H1 (cell line): ENCODE data around the gene SLC6A19. TPM values are rescaled to one million over a fixed set of nuclear protein-coding genes. Genes with fewer than 3 reads are reported as not detected.

Source experiments
- CTCF ChIA-PET: fragments of 300-600 bp; sonication (Branson Sonifier 250); formaldehyde crosslinking; loops from one replicate; lab custom pipeline; 2021; ENCODE audit not compliant: partially characterized antibody; lab: Charles Lee
- POLR2A ChIA-PET: fragments of 300-600 bp; sonication (Branson Sonifier 250); formaldehyde crosslinking; loops from one replicate; lab custom pipeline; 2021; ENCODE audit warnings: inconsistent platforms; ENCODE audit not compliant: partially characterized antibody; lab: Charles Lee
- DNase-seq, 2 experiments: peaks; one replicate each; pipeline versions ENCODE4 v3.0.0 to v3.0.0-alpha.2; 2010 to 2022; ENCODE audit warnings: low spot score in 2 of 2, low read depth in 1 of 2, mixed read lengths in 1 of 2
- FAIRE-seq: peaks from 2 replicates; lab custom pipeline; 2011; peaks lifted over from hg19 to GRCh38; lab: Jason Lieb, UNC
- H2AFZ ChIP-seq: 2 replicates; pipeline ENCODE4 v1.8.1; 2012; ENCODE audit warnings: low read length, inconsistent platforms
- H2AK5ac ChIP-seq: 2 replicates; pipeline ENCODE4 v1.6.1; 2013; ENCODE audit warnings: low read depth, low read length
- H2BK120ac ChIP-seq: replicated peaks from 2 replicates; pipeline ENCODE3; 2013; ENCODE audit warnings: low read depth, low read length, inconsistent platforms
- H2BK12ac ChIP-seq: 2 replicates; pipeline ENCODE4 v1.6.1; 2013; ENCODE audit warnings: low read depth, low read length
- H2BK15ac ChIP-seq: 2 replicates; pipeline ENCODE4 v1.6.1; 2013; ENCODE audit warnings: low read length
- H2BK20ac ChIP-seq: 2 replicates; pipeline ENCODE4 v1.6.1; 2013; ENCODE audit warnings: low read length
- H2BK5ac ChIP-seq: 2 replicates; pipeline ENCODE4 v1.6.1; 2013; ENCODE audit warnings: low read depth, low read length
- H3K14ac ChIP-seq: 2 replicates; pipeline ENCODE4 v1.6.1; 2013; ENCODE audit warnings: inconsistent platforms; ENCODE audit not compliant: insufficient read length
- H3K18ac ChIP-seq: 2 replicates; pipeline ENCODE4 v1.6.1; 2013; ENCODE audit warnings: low read length; ENCODE audit errors: extremely low read depth
- H3K23ac ChIP-seq: 2 replicates; pipeline ENCODE4 v1.6.1; 2013; ENCODE audit warnings: inconsistent platforms; ENCODE audit not compliant: insufficient read length
- H3K23me2 ChIP-seq: 2 replicates; pipeline ENCODE4 v1.6.1; 2013; ENCODE audit warnings: low read depth, low read length
- H3K27ac ChIP-seq: 2 replicates; pipeline ENCODE4 v1.6.1; 2011; ENCODE audit warnings: low read depth, low read length, inconsistent platforms
- H3K27me3 ChIP-seq, 4 experiments: replicated peaks in 1 of 4; 1 replicate in 1 of 4; 2 replicates in 3 of 4; pipeline versions ENCODE4 v1.6.1 to v1.8.1; 2011 to 2013; ENCODE audit warnings: low read length in 3 of 4, mild to moderate bottlenecking in 3 of 4, inconsistent platforms in 2 of 4, mixed read lengths in 2 of 4, moderate library complexity in 1 of 4; ENCODE audit not compliant: control insufficient read depth in 3 of 4, insufficient read depth in 3 of 4; ENCODE audit errors: extremely low read depth in 1 of 4
- H3K36me3 ChIP-seq, 4 experiments: 2 replicates each; pipeline versions ENCODE4 v1.6.1 to v1.8.1; 2011 to 2013; ENCODE audit warnings: mild to moderate bottlenecking in 4 of 4, low read length in 3 of 4, moderate library complexity in 2 of 4, control low read depth in 1 of 4, inconsistent platforms in 1 of 4; ENCODE audit not compliant: insufficient read depth in 4 of 4, control insufficient read depth in 2 of 4
- H3K4ac ChIP-seq: replicated peaks from 2 replicates; pipeline ENCODE3; 2013; ENCODE audit warnings: low read length, low read depth, mixed read lengths, inconsistent platforms; ENCODE audit not compliant: insufficient read length
- H3K4me1 ChIP-seq, 4 experiments: replicated peaks in 1 of 4; 1 replicate in 1 of 4; 2 replicates in 3 of 4; pipeline versions ENCODE4 v1.6.1 to v1.8.1; 2011 to 2013; ENCODE audit warnings: low read length in 3 of 4, inconsistent platforms in 2 of 4, mixed read lengths in 1 of 4; ENCODE audit not compliant: insufficient read depth in 4 of 4, control insufficient read depth in 3 of 4
- H3K4me2 ChIP-seq, 2 experiments: 2 replicates each; pipeline versions ENCODE4 v1.6.1 to v1.8.1; 2011 to 2013; ENCODE audit warnings: low read depth in 2 of 2, low read length in 2 of 2, control low read depth in 1 of 2, inconsistent platforms in 1 of 2, mild to moderate bottlenecking in 1 of 2; ENCODE audit not compliant: insufficient read depth in 1 of 2
- H3K4me3 ChIP-seq, 4 experiments: fragments of 200-600, 300-600 bp in 1 of 4; sonication (generic), shearing (Covaris generic), sonication (Bioruptor Twin) in 1 of 4; 2 replicates each; pipeline versions ENCODE4 v1.5.1 to v1.8.1; 2011 to 2016; ENCODE audit warnings: low read length in 4 of 4, low read depth in 3 of 4, control low read depth in 2 of 4, inconsistent platforms in 2 of 4, mild to moderate bottlenecking in 2 of 4, mixed read lengths in 1 of 4, moderate library complexity in 1 of 4; ENCODE audit not compliant: insufficient read depth in 2 of 4; ENCODE audit errors: extremely low read depth in 1 of 4
- H3K56ac ChIP-seq: replicated peaks from 2 replicates; pipeline ENCODE3; 2013; ENCODE audit warnings: low read depth, mild to moderate bottlenecking, mixed read lengths, low read length, inconsistent platforms; ENCODE audit not compliant: insufficient read length
- H3K79me1 ChIP-seq: 2 replicates; pipeline ENCODE4 v1.6.1; 2013; ENCODE audit warnings: low read depth, low read length, control low read depth
- H3K79me2 ChIP-seq, 2 experiments: 2 replicates each; pipeline versions ENCODE4 v1.6.1 to v1.8.1; 2012 to 2013; ENCODE audit warnings: low read length in 2 of 2, mild to moderate bottlenecking in 2 of 2, inconsistent platforms in 1 of 2; ENCODE audit not compliant: insufficient read depth in 2 of 2, control insufficient read depth in 1 of 2
- H3K9ac ChIP-seq, 4 experiments: replicated peaks in 1 of 4; 1 replicate in 1 of 4; 2 replicates in 3 of 4; pipeline versions ENCODE4 v1.6.1 to v1.8.1; 2011 to 2013; ENCODE audit warnings: low read depth in 3 of 4, low read length in 3 of 4, control low read depth in 2 of 4, mild to moderate bottlenecking in 2 of 4, moderate library complexity in 2 of 4, inconsistent platforms in 1 of 4; ENCODE audit errors: extremely low read depth in 1 of 4
- H3K9me3 ChIP-seq, 2 experiments: 2 replicates each; pipeline versions ENCODE4 v1.6.1 to v1.8.1; 2012 to 2013; ENCODE audit warnings: mild to moderate bottlenecking in 2 of 2, moderate library complexity in 2 of 2, control low read depth in 1 of 2, inconsistent platforms in 1 of 2, low read depth in 1 of 2, low read length in 1 of 2, mixed read lengths in 1 of 2; ENCODE audit not compliant: insufficient read depth in 2 of 2
- H4K20me1 ChIP-seq, 2 experiments: replicated peaks in 1 of 2; 2 replicates each; pipeline versions ENCODE3 to v1.8.1; 2011 to 2013; ENCODE audit warnings: inconsistent platforms in 2 of 2, low read length in 2 of 2, mild to moderate bottlenecking in 1 of 2; ENCODE audit not compliant: insufficient read depth in 2 of 2, control insufficient read depth in 1 of 2
- H4K5ac ChIP-seq: 2 replicates; pipeline ENCODE4 v1.6.1; 2013; ENCODE audit warnings: low read length, low read depth, mixed read lengths, inconsistent platforms; ENCODE audit not compliant: insufficient read length
- H4K8ac ChIP-seq: 2 replicates; pipeline ENCODE4 v1.8.0; 2013; ENCODE audit warnings: mild to moderate bottlenecking, moderate library complexity, low read length, inconsistent platforms; ENCODE audit not compliant: insufficient read depth; ENCODE audit errors: extremely low read depth
- H4K91ac ChIP-seq: replicated peaks from 2 replicates; pipeline ENCODE3; 2013; ENCODE audit warnings: low read length, mixed read lengths, inconsistent platforms; ENCODE audit not compliant: insufficient read length
- CBX5 ChIP-seq: fragments of 300-800, 300-1000 bp; sonication (generic); IDR thresholded peaks from 2 replicates; pipeline ENCODE4 v1.7.1; 2016; ENCODE audit warnings: antibody characterized with exemption, low read length, low read depth
- CBX8 ChIP-seq: fragments of 300-800, 300-1000 bp; sonication (generic); IDR thresholded peaks from 2 replicates; pipeline ENCODE4 v1.7.1; 2016; ENCODE audit warnings: low read depth, low read length, borderline replicate concordance
- CEBPB ChIP-seq: IDR thresholded peaks from 2 replicates; pipeline ENCODE4 v1.6.1; 2012; ENCODE audit warnings: low read depth, low read length
- TCF12 ChIP-seq: IDR thresholded peaks from 2 replicates; pipeline ENCODE4 v1.6.1; 2011; ENCODE audit warnings: low read depth, mild to moderate bottlenecking, low read length
- USF2 ChIP-seq: IDR thresholded peaks from 2 replicates; pipeline ENCODE4 v1.6.1; 2011; ENCODE audit warnings: low read length, improper control_type of control experiment
- WGBS, 2 experiments: shearing (Covaris generic) in 1 of 2; methylation state at CpG; one replicate each; pipeline versions ENCODE4 v1.1.6 to v1.1.7; 2013 to 2015; ENCODE audit warnings: low lambda C conversion rate in 2 of 2, mixed read lengths in 2 of 2, inconsistent platforms in 1 of 2, low coverage in 1 of 2, missing lambda C conversion rate in 1 of 2; ENCODE audit not compliant: insufficient replicate concordance in 2 of 2, insufficient coverage in 1 of 2, insufficient read length in 1 of 2; ENCODE audit errors: extremely low coverage in 1 of 2, missing lambda C conversion rate in 1 of 2; 5-methylcytosine and 5-hydroxymethylcytosine counted together
- polyA plus RNA-seq, 7 experiments: library from polyadenylated mRNA; depleted of rRNA in 3 of 7; stranded (reverse) in 5 of 7; unstranded in 2 of 7; fragments of >200 nt in 5 of 7; fragments of 200-250 nt in 2 of 7; gene quantifications; 1 replicate in 5 of 7; 2 replicates in 1 of 7; 4 replicates in 1 of 7; pipeline versions ENCODE4 v1.2.1 to v1.2.3, GENCODE V29; 2011 to 2013; ENCODE audit warnings: missing spikeins in 2 of 7, mixed read lengths in 2 of 7
- total RNA-seq: library from RNA; stranded (reverse); fragmentation: NEBNext Ultra II Directional; extraction: Animal tissue kit (Norgen Biotek cat#: 25700); gene quantifications from 2 replicates; pipeline ENCODE4 v1.2.1, GENCODE V29; 2021
- TF ChIP-seq, protein P1 (sequence below): IDR thresholded peaks from 2 replicates; pipeline ENCODE4 v1.6.1; 2012; ENCODE audit warnings: inconsistent platforms

Gene SLC6A19
- total and polyA plus RNA-seq, 2 of the 8 experiments (the other 6 are each of a cell fraction or from before 2014, with no cell fraction given), result 0.02 TPM; not detected in 1

DNA sequence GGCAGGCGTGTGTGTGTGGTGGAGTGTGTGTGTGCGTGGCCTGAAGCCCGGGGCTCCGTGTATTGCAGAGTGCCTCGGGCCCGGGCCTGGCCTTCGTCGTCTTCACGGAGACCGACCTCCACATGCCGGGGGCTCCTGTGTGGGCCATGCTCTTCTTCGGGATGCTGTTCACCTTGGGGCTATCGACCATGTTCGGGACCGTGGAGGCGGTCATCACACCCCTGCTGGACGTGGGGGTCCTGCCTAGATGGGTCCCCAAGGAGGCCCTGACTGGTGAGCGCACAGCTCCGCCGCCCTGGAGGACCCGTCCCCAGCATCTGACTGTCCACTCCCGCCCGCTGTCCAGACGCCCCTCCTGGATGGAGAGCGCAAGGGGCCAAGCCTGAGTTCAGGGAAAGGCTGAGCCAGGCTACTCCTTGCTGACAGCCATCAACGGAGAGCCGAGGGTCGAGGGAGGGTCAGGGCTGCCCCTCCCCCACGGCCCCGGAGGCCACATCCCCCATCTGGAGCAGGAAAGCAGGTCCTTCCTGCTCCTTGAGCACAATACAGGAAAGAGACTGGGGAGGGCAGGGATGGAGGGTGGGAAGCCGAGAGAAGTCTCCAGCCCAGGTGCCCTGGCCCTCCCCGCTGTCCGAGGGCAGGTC is 42.2 kb downstream of the SLC6A19 start:
- Histone ChIP-seq H3K9me3 (no peaks in the 10 kb centered on the region), H3K14ac (no peak overlapping the region), H2BK12ac (peak overlapping the region; percentile 60; the same call in 1 of the 2 replicates), H2AFZ (no peak overlapping the region), H2BK15ac (no peak overlapping the region), H4K20me1 (peaks cover 6 to 11% of the 10 kb centered on the region in 2 experiments), H3K4me1 (peaks cover 0 to 9% (median under 1%) of the 10 kb centered on the region in 4 experiments; a peak in 5 of 7 replicates), H2AK5ac (0 out of 2 replicates have a peak overlapping the region, but pooled peaks have one; percentile 39), H4K5ac (no peak overlapping the region), H3K4me2 (no peak overlapping the region; a peak in 1 of 4 replicates), H4K91ac (no peak overlapping the region), H3K79me1 (no peaks in the 10 kb centered on the region), H3K36me3 (no peaks in the 10 kb centered on the region), H3K23me2 (peaks cover 2% of the 10 kb centered on the region; the same call in 1 of the 2 replicates), H3K27ac (no peak overlapping the region), H2BK20ac (no peak overlapping the region), H3K23ac (no peak overlapping the region), H3K9ac (no peak overlapping the region), H4K8ac (no peak overlapping the region), H2BK5ac (peak overlapping the region; percentile 44), H3K4me3 (no peak overlapping the region), H3K18ac (no peak overlapping the region), H3K79me2 (no peaks in the 10 kb centered on the region), H3K27me3 (no peaks in the 10 kb centered on the region; a peak in 1 of 7 replicates), H3K4ac (no peak overlapping the region), H3K56ac (no peak overlapping the region), H2BK120ac (no peak overlapping the region)
- FAIRE-seq (no peak), DNase-seq (no peak)
- ChIA-PET POLR2A (interaction anchor here (1.3 kb wide), 1 partner anchor 51 kb away, joined by 4 read pairs; the partner anchor contains the start of gene TERT), CTCF (interaction anchor here (2.3 kb wide), 1 partner anchor 75 kb away, joined by 8 read pairs; no protein-coding TSS in a partner anchor)
- no peak for TF ChIP-seq CEBPB
- TF ChIP-seq USF2, result no peak
- no peak for TF ChIP-seq CBX8
- TF ChIP-seq TCF12, result no peak
- no peak for TF ChIP-seq CBX5
- TF ChIP-seq, protein P1, sequence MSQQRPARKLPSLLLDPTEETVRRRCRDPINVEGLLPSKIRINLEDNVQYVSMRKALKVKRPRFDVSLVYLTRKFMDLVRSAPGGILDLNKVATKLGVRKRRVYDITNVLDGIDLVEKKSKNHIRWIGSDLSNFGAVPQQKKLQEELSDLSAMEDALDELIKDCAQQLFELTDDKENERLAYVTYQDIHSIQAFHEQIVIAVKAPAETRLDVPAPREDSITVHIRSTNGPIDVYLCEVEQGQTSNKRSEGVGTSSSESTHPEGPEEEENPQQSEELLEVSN, result no peak
- WGBS, 2 experiments, result 90% methylated on average over 24 of the region's 33 CpGs; no CpG with 5 or more reads in 1 of the 2 experiments
